Measurements from ENCODE around the gene PNKD. TPM values are rescaled to one million over a fixed set of nuclear protein-coding genes. Genes with fewer than 3 reads are reported as not detected.

Gene PNKD
- total and polyA plus RNA-seq, 10 of the 15 experiments (the other 5 are each of a cell fraction or from before 2014, with no cell fraction given) = 27.2 to 106 (median 61.3) TPM

DNA sequence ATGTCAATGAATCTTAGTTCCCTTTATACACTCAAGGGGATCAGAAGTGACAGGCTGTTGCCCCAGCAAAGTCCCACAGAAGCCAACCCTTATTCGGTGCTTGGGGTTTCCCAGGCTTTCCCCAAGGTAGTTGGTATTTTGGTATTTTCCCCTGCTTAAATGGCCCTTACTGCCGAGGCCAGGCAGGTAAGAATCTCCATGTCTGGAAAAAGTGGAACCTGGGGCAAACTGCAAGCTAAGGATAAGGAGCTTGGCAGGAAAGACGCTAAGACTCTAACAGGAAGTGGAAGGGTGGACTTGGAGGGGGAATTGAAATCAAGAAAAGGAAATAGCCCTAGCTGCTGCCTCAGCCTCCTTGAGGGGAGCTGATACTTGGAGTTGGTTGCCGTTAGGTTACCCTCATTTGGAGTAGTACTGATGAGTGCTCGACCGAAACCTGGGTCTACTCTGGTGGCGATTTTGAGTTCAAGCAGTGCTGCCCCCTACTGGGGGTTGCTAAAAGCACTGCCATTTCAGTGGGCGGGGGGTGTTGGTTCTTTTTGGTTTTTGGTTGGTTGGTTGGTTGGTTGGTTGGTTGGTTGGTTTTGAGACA is 12.8 kb upstream of the PNKD start (continued):
- TF ChIP-seq BACH1 (IDR thresholded peaks at IDR 0.05; ENCODE audit: borderline replicate concordance) = 0 out of 2 replicates have a peak, but pooled peaks have one; percentile 15
- TF ChIP-seq, protein P1, sequence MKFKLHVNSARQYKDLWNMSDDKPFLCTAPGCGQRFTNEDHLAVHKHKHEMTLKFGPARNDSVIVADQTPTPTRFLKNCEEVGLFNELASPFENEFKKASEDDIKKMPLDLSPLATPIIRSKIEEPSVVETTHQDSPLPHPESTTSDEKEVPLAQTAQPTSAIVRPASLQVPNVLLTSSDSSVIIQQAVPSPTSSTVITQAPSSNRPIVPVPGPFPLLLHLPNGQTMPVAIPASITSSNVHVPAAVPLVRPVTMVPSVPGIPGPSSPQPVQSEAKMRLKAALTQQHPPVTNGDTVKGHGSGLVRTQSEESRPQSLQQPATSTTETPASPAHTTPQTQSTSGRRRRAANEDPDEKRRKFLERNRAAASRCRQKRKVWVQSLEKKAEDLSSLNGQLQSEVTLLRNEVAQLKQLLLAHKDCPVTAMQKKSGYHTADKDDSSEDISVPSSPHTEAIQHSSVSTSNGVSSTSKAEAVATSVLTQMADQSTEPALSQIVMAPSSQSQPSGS (IDR thresholded peaks at IDR 0.05; ENCODE audit: low read length) = 0 out of 2 replicates have a peak, but pooled peaks have one; percentile 25
- TF ChIP-seq CBFB (IDR thresholded peaks at IDR 0.05; ENCODE audit: low read depth) = no peak
- TF ChIP-seq TCF3 (IDR thresholded peaks at IDR 0.05; ENCODE audit: borderline replicate concordance, insufficient read depth, low read depth, low read length) = no peak
- 0 out of 2 replicates have a peak, but pooled peaks have one; percentile 29 for TF ChIP-seq CREB1 (IDR thresholded peaks at IDR 0.05; ENCODE audit: low read depth)
- TF ChIP-seq, protein P2, sequence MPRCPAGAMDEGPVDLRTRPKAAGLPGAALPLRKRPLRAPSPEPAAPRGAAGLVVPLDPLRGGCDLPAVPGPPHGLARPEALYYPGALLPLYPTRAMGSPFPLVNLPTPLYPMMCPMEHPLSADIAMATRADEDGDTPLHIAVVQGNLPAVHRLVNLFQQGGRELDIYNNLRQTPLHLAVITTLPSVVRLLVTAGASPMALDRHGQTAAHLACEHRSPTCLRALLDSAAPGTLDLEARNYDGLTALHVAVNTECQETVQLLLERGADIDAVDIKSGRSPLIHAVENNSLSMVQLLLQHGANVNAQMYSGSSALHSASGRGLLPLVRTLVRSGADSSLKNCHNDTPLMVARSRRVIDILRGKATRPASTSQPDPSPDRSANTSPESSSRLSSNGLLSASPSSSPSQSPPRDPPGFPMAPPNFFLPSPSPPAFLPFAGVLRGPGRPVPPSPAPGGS (IDR thresholded peaks at IDR 0.05; ENCODE audit: borderline replicate concordance, insufficient read depth, low read depth, low read length, poor library complexity, severe bottlenecking) = no peak
- no peak for TF ChIP-seq KDM1A (IDR thresholded peaks at IDR 0.05; ENCODE audit: borderline replicate concordance)
- TF ChIP-seq CEBPB (IDR thresholded peaks at IDR 0.05; ENCODE audit: borderline replicate concordance in 1 of 2, low read depth in 2 of 2, low read length in 2 of 2) = no peak
- no peak for TF ChIP-seq RCOR1 (conservative IDR thresholded peaks at IDR 0.05; ENCODE audit: low read depth, low read length)
- TF ChIP-seq, protein P3, sequence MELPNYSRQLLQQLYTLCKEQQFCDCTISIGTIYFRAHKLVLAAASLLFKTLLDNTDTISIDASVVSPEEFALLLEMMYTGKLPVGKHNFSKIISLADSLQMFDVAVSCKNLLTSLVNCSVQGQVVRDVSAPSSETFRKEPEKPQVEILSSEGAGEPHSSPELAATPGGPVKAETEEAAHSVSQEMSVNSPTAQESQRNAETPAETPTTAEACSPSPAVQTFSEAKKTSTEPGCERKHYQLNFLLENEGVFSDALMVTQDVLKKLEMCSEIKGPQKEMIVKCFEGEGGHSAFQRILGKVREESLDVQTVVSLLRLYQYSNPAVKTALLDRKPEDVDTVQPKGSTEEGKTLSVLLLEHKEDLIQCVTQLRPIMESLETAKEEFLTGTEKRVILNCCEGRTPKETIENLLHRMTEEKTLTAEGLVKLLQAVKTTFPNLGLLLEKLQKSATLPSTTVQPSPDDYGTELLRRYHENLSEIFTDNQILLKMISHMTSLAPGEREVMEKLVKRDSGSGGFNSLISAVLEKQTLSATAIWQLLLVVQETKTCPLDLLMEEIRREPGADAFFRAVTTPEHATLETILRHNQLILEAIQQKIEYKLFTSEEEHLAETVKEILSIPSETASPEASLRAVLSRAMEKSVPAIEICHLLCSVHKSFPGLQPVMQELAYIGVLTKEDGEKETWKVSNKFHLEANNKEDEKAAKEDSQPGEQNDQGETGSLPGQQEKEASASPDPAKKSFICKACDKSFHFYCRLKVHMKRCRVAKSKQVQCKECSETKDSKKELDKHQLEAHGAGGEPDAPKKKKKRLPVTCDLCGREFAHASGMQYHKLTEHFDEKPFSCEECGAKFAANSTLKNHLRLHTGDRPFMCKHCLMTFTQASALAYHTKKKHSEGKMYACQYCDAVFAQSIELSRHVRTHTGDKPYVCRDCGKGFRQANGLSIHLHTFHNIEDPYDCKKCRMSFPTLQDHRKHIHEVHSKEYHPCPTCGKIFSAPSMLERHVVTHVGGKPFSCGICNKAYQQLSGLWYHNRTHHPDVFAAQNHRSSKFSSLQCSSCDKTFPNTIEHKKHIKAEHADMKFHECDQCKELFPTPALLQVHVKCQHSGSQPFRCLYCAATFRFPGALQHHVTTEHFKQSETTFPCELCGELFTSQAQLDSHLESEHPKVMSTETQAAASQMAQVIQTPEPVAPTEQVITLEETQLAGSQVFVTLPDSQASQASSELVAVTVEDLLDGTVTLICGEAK (IDR thresholded peaks at IDR 0.05; ENCODE audit: borderline replicate concordance) = no peak
- TF ChIP-seq EED (IDR thresholded peaks at IDR 0.05; ENCODE audit: low read depth) = peak; percentile 50; the same call in 1 of the 2 replicates
- no peak for TF ChIP-seq MXI1 (IDR thresholded peaks at IDR 0.05; ENCODE audit: low read depth, low read length)
- TF ChIP-seq SP1 (IDR thresholded peaks at IDR 0.05; ENCODE audit: low read depth, low read length) = no peak
- TF ChIP-seq RAD21 (IDR thresholded peaks at IDR 0.05; ENCODE audit: insufficient read depth, low read depth, low read length) = peak; percentile 51
- TF ChIP-seq ZSCAN29 (IDR thresholded peaks at IDR 0.05) = no peak
- 0 out of 2 replicates have a peak, but pooled peaks have one; percentile 50 for TF ChIP-seq CBX5 (IDR thresholded peaks at IDR 0.05; ENCODE audit: low read depth)
- no peak for TF ChIP-seq SREBF2 (IDR thresholded peaks at IDR 0.05; ENCODE audit: low read length)
- TF ChIP-seq NBN (IDR thresholded peaks at IDR 0.05) = peak; percentile 87
- TF ChIP-seq, protein P4, sequence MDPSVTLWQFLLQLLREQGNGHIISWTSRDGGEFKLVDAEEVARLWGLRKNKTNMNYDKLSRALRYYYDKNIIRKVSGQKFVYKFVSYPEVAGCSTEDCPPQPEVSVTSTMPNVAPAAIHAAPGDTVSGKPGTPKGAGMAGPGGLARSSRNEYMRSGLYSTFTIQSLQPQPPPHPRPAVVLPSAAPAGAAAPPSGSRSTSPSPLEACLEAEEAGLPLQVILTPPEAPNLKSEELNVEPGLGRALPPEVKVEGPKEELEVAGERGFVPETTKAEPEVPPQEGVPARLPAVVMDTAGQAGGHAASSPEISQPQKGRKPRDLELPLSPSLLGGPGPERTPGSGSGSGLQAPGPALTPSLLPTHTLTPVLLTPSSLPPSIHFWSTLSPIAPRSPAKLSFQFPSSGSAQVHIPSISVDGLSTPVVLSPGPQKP (IDR thresholded peaks at IDR 0.05; ENCODE audit: low read depth, low read length) = no peak
- TF ChIP-seq TBL1XR1 (IDR thresholded peaks at IDR 0.05; ENCODE audit: low read depth, low read length) = no peak
- no peak for TF ChIP-seq FOS (IDR thresholded peaks at IDR 0.05; ENCODE audit: borderline replicate concordance, extremely low read depth, insufficient read length)
- TF ChIP-seq MEF2B (IDR thresholded peaks at IDR 0.05; ENCODE audit: partially characterized antibody, poor library complexity, severe bottlenecking) = peak; percentile 15
- peak; percentile 85 for TF ChIP-seq SPI1 (IDR thresholded peaks at IDR 0.05; ENCODE audit: borderline replicate concordance, insufficient read depth, low read depth, low read length)
- TF ChIP-seq IKZF2 (IDR thresholded peaks at IDR 0.05) = peak; percentile 33 to 35; a peak in 2 of 4 replicates
